Epithelial cell of proximal tubule (primary cell): Measurements from ENCODE around the gene ACACB. TPM values are rescaled to one million over a fixed set of nuclear protein-coding genes. Genes with fewer than 3 reads are reported as not detected.

Experiments
- DNase-seq: peaks from one replicate; pipeline ENCODE4 v3.0.0-alpha.2; 2011; ENCODE audit warnings: low read depth
- H3K4me3 ChIP-seq: 2 replicates; pipeline ENCODE4 v1.5.1; 2011; ENCODE audit warnings: low read depth, mild to moderate bottlenecking, low read length
- CTCF ChIP-seq: conservative IDR thresholded peaks from 2 replicates; pipeline ENCODE4 v1.5.1; 2012; ENCODE audit warnings: low read depth, mild to moderate bottlenecking, low read length
- total RNA-seq: library from RNA; depleted of rRNA; stranded (reverse); fragments of >200 nt; gene quantifications from 2 replicates; pipeline ENCODE4 v1.2.3, GENCODE V29; 2015

ACACB gene
- total RNA-seq, 1 donor from 2014 or later = 26.5 TPM

- no peak for DNase-seq
- no peak overlapping the region for H3K4me3 ChIP-seq
- TF ChIP-seq CTCF = no peak
Observed at GRCh38 chr12:109203480-109203879, 87.1 kb downstream of the ACACB start.

DNA sequence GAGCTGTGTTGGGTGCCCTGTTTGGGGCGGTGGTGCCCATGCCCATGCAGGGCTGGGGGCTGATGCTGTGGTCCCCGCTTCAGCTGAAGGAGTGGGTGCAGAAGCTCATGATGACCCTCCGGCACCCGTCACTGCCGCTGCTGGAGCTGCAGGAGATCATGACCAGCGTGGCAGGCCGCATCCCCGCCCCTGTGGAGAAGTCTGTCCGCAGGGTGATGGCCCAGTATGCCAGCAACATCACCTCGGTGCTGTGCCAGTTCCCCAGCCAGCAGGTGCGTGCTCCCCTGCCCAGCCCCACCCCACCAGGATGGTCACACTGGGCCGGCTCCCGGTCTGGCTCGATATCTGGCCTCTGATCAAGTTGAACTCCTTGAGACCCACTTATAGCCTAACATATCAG is 92.7 kb downstream of the ACACB start:
- H3K4me3 ChIP-seq = no peak overlapping the region
- no peak for DNase-seq
- TF ChIP-seq CTCF = no peak

DNA sequence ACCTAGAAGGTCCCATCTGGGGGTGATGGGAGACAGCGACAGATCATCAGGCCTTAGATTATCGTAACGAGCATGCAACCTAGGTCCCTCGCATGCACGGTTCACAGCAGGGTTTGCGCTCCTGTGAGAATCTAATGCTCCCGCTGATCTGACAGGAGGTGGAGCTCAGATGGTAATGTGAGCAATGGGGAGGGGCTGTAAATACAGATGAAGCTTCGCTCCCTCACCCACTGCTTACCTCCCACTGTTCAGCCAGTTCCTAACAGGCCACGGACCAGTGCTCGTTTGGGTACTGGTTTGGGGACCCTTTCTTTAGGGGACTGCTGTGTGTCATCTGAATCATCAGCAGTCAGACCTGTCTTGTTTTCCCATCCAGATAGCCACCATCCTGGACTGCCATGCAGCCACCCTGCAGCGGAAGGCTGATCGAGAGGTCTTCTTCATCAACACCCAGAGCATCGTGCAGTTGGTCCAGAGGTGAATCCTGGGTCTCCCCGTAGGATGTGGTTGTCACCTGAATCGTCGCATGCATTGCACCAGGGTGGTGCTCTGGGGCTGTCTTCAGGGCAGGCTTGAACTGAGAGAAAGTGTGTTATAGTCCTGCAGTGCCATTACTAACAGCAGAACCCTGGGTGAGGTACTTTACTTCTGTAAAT is 96.2 kb downstream of the ACACB start:
- no peak for TF ChIP-seq CTCF
- no peak for DNase-seq
- no peak overlapping the region for H3K4me3 ChIP-seq

- TF ChIP-seq CTCF = no peak
- no peak overlapping the region for H3K4me3 ChIP-seq
- no peak for DNase-seq
Observed at GRCh38 chr12:109214131-109214530, 97.7 kb downstream of the ACACB start.

GRCh38 chr12:109218996-109219395 is 102.6 kb downstream of the ACACB start:
- H3K4me3 ChIP-seq = no peak overlapping the region
- DNase-seq = no peak
- no peak for TF ChIP-seq CTCF

DNA sequence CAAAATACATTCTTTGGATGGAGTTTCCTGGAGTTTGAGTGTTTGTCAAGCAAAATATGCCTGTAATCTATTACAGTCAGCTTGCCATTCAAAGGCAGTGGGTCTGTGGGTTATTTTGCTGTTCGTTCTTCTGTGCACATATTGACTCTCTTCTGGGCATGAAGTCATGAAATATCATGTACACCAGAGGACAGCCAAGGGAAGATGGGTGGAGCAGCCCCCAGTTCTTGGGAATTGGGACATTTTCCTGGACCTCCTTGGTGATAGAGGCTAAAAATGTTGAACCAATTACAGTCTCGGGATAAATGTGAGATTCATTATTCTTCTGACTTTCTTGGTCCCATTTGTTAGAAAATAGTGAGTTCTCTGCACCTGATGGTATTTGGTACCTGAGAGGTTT is 103.6 kb downstream of the ACACB start:
- no peak for DNase-seq
- no peak overlapping the region for H3K4me3 ChIP-seq
- TF ChIP-seq CTCF = no peak

- no peak for DNase-seq
- no peak for TF ChIP-seq CTCF
- H3K4me3 ChIP-seq = no peak overlapping the region
Observed at GRCh38 chr12:109221277-109221931, 105.0 kb downstream of the ACACB start.
